Lung (tissue), 12 donors: ENCODE data around the gene MYO18A. TPM values are rescaled to one million over a fixed set of nuclear protein-coding genes. Genes with fewer than 3 reads are reported as not detected.

ENCODE experiments used
- ATAC-seq: fragments of 200-7000 bp; cut with Tn5 transposase; one replicate; pipeline ENCODE4 v1.9.1; 2020; ENCODE audit warnings: moderate number of reproducible peaks; ENCODE audit not compliant: insufficient read depth, low FRiP score
- DNase-seq, 3 donors: peaks; one replicate each; pipeline ENCODE4 v3.0.0-alpha.2; 2013 to 2017
- H3K27ac ChIP-seq, 2 donors: one replicate each; pipeline ENCODE4 v1.5.1; 2013; ENCODE audit warnings: mild to moderate bottlenecking in 2 of 2, moderate library complexity in 2 of 2, control low read depth in 1 of 2, inconsistent platforms in 1 of 2, low read depth in 1 of 2, low read length in 1 of 2
- H3K27me3 ChIP-seq, 3 donors: one replicate each; pipeline ENCODE4 v1.5.1; 2013; ENCODE audit warnings: low read length in 2 of 3; ENCODE audit not compliant: control insufficient read depth in 3 of 3, insufficient read depth in 3 of 3
- H3K36me3 ChIP-seq, 4 donors: one replicate each; pipeline ENCODE4 v1.5.1; 2013; ENCODE audit warnings: low read length in 4 of 4, mild to moderate bottlenecking in 1 of 4, moderate library complexity in 1 of 4; ENCODE audit not compliant: control insufficient read depth in 4 of 4, insufficient read depth in 4 of 4
- H3K4me1 ChIP-seq, 5 donors: one replicate each; pipeline ENCODE4 v1.5.1; 2013; ENCODE audit warnings: low read length in 5 of 5, mild to moderate bottlenecking in 2 of 5, moderate library complexity in 1 of 5; ENCODE audit not compliant: control insufficient read depth in 5 of 5, insufficient read depth in 5 of 5
- H3K4me3 ChIP-seq: one replicate; pipeline ENCODE4 v1.5.1; 2013; ENCODE audit warnings: mild to moderate bottlenecking, control low read depth, moderate library complexity
- H3K9ac ChIP-seq, 2 donors: one replicate each; pipeline ENCODE4 v1.5.1; 2013; ENCODE audit warnings: low read length in 2 of 2, control low read depth in 1 of 2; ENCODE audit not compliant: insufficient read depth in 1 of 2
- H3K9me3 ChIP-seq, 4 donors: one replicate each; pipeline ENCODE4 v1.5.1; 2013; ENCODE audit warnings: low read length in 3 of 4, mild to moderate bottlenecking in 1 of 4, moderate library complexity in 1 of 4; ENCODE audit not compliant: control insufficient read depth in 4 of 4, insufficient read depth in 3 of 4
- WGBS, 2 donors: extraction: QIAGEN DNeasy Blood & Tissue Kit; methylation state at CpG; one replicate each; pipeline ENCODE4 v1.1.7; 2013; 5-methylcytosine and 5-hydroxymethylcytosine counted together
- polyA plus RNA-seq, 2 donors: library from polyadenylated mRNA; stranded (reverse); fragments of 200-250 nt; gene quantifications; one replicate each; pipeline ENCODE4 v1.2.1, GENCODE V29; 2013
- total RNA-seq, 2 donors: library from RNA; depleted of rRNA in 1 of 2; stranded (reverse); fragments of >200 nt in 1 of 2; gene quantifications; one replicate each; pipeline ENCODE4 v1.2.1, GENCODE V29; 2014 to 2021
- TF ChIP-seq, protein P1 (sequence below): IDR thresholded peaks from 2 replicates; pipeline ENCODE4 v1.5.1; 2012; ENCODE audit warnings: mild to moderate bottlenecking; ENCODE audit errors: control extremely low read depth, extremely low read depth
- donor health status: control.
- donor health status: control.
- donor health status: Bipolar disorder and iron deficiency.
- donor health status: healthy.
- donor health status: DM: yes; HTN: yes; CAD: no.

The MYO18A gene
- total and polyA plus RNA-seq, 4 donors, result 19.0 to 65.2 (median 49.3) TPM

DNA sequence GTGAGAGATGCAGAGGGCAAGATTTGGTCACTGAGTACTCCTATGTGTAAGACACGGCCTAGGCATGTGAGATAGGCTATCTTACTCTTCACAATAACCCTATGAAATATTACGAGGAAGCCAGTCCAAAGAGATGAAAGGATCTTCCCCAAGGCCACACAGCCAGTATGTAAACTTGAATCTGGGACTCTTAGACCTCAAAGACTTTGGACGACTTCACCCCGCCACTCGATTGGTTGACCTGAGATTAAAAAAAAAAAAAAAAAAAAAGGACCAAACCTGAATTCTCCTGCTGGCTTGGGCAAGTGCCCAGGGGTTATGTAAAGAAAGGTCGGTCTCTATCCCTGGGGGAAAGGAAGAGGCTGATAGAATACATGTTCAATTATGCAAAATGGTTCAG lies 104.1 kb downstream of the MYO18A start:
- no peak for ATAC-seq
- peaks cover 4 to 29% (median 14%) of the 10 kb centered on the region in 4 donors for H3K36me3 ChIP-seq
- WGBS, 2 donors, result 88 to 89% methylated on average over 6 of the region's 6 CpGs
- H3K27me3 ChIP-seq, result no peaks in the 10 kb centered on the region
- no peaks in the 10 kb centered on the region for H3K9me3 ChIP-seq
- H3K27ac ChIP-seq, result no peak overlapping the region
- no peak overlapping the region for H3K4me3 ChIP-seq
- H3K9ac ChIP-seq, result no peak overlapping the region
- peaks cover 0 to 3% (median 0%) of the 10 kb centered on the region in 5 donors for H3K4me1 ChIP-seq
- DNase-seq, result no peak
- TF ChIP-seq, protein P1, sequence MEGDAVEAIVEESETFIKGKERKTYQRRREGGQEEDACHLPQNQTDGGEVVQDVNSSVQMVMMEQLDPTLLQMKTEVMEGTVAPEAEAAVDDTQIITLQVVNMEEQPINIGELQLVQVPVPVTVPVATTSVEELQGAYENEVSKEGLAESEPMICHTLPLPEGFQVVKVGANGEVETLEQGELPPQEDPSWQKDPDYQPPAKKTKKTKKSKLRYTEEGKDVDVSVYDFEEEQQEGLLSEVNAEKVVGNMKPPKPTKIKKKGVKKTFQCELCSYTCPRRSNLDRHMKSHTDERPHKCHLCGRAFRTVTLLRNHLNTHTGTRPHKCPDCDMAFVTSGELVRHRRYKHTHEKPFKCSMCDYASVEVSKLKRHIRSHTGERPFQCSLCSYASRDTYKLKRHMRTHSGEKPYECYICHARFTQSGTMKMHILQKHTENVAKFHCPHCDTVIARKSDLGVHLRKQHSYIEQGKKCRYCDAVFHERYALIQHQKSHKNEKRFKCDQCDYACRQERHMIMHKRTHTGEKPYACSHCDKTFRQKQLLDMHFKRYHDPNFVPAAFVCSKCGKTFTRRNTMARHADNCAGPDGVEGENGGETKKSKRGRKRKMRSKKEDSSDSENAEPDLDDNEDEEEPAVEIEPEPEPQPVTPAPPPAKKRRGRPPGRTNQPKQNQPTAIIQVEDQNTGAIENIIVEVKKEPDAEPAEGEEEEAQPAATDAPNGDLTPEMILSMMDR, result no peak

DNA sequence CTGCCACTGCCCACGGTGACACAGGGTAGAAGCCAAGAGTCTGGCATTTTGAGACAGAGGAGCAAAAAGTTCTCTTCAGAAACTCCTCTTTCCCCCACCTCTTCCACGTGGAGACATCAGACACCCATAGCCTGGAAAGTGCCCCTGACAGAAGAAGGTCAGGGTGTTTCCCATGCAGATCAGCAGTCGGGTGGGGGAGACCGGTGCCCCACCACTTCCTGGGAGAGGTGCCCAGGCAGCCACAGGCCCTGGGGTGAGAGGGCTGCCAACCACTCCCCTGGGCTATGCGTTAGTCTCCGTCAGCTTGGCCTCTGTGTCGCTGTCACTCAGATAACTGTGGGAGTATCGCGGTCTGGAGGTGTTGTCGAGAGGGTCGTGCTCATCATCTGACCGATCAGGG lies 105.7 kb downstream of the MYO18A start:
- TF ChIP-seq, protein P1, result no peak
- Histone ChIP-seq H3K36me3 (peaks cover 0 to 17% (median 11%) of the 10 kb centered on the region in 4 donors), H3K27me3 (no peaks in the 10 kb centered on the region), H3K9ac (no peak overlapping the region), H3K9me3 (no peaks in the 10 kb centered on the region), H3K27ac (no peak overlapping the region), H3K4me1 (peaks cover 0 to 5% (median 0%) of the 10 kb centered on the region in 5 donors), H3K4me3 (no peak overlapping the region)
- 85 to 87% methylated on average over 12 of the region's 12 CpGs for WGBS, 2 donors
- no peak for ATAC-seq
- DNase-seq, result no peak

DNA sequence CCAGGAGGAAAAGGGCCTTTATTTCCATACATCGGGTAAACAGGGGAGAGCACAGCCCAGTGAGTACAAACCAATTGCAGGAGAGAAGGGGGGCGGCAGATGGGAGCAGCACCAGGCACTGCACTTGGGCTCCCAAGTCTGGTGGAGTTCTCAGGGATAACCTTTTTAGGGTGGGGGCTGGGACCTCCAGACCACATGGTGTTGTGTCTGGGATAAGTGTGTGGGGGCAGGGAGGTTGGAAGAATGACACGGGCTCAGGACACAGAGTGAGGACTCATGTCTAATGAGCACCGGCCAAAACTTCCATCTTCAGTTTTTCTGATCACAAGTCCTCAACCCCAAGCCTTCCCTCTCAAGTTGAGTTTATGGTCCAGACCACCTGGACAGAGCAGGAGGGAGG lies 106.7 kb downstream of the MYO18A start:
- ATAC-seq, result no peak
- Histone ChIP-seq H3K36me3 (peaks cover 0 to 10% (median 7%) of the 10 kb centered on the region in 4 donors), H3K9ac (no peak overlapping the region), H3K4me1 (peaks cover 0 to 5% (median 0%) of the 10 kb centered on the region in 5 donors), H3K27ac (no peak overlapping the region), H3K27me3 (no peaks in the 10 kb centered on the region), H3K4me3 (no peak overlapping the region), H3K9me3 (no peaks in the 10 kb centered on the region)
- TF ChIP-seq, protein P1, result no peak
- WGBS, 2 donors, result 75 to 86% methylated on average over 4 of the region's 4 CpGs
- no peak for DNase-seq

DNA sequence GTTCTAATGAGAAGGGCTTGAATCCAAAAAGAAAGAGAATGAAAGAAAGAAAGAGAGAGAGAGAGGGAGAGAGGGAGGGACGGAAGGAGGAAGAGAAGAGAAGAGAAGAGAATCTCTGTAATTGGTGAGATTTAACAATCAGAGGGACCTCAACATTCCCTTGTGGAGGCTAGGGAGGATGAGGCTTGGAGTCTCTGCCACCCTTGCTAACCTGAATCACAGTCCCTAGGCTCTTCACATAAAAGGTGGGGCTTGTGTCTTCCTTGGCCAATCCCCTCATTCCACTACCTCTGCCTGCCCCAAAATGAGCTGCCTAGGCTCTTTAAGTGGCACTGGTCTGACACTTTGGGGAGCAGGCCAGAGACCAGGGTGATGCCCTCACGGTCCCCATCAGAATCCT lies 107.2 kb downstream of the MYO18A start:
- Histone ChIP-seq H3K27me3 (no peaks in the 10 kb centered on the region), H3K4me3 (no peak overlapping the region), H3K27ac (no peak overlapping the region), H3K9me3 (no peaks in the 10 kb centered on the region), H3K4me1 (peaks cover 0 to 5% (median 0%) of the 10 kb centered on the region in 5 donors), H3K36me3 (peaks cover 0 to 10% (median 3%) of the 10 kb centered on the region in 4 donors), H3K9ac (no peak overlapping the region)
- WGBS, 2 donors, result 77 to 80% methylated on average over 2 of the region's 2 CpGs
- DNase-seq (no peak), ATAC-seq (no peak)
- TF ChIP-seq, protein P1, result no peak
